Stimulated activated CD8-positive, alpha-beta memory T cell treated with anti-CD3 and anti-CD28 coated beads, Interleukin-15, amount 100 ng/mL, for 4 hours (primary cell): Measurements from ENCODE around the gene PRRG2.

Source experiments
- DNase-seq, 2 donors: peaks; one replicate each; pipeline ENCODE4 v3.0.0-alpha.2; 2020; ENCODE audit warnings: low read depth in 2 of 2

Gene PRRG2

DNA sequence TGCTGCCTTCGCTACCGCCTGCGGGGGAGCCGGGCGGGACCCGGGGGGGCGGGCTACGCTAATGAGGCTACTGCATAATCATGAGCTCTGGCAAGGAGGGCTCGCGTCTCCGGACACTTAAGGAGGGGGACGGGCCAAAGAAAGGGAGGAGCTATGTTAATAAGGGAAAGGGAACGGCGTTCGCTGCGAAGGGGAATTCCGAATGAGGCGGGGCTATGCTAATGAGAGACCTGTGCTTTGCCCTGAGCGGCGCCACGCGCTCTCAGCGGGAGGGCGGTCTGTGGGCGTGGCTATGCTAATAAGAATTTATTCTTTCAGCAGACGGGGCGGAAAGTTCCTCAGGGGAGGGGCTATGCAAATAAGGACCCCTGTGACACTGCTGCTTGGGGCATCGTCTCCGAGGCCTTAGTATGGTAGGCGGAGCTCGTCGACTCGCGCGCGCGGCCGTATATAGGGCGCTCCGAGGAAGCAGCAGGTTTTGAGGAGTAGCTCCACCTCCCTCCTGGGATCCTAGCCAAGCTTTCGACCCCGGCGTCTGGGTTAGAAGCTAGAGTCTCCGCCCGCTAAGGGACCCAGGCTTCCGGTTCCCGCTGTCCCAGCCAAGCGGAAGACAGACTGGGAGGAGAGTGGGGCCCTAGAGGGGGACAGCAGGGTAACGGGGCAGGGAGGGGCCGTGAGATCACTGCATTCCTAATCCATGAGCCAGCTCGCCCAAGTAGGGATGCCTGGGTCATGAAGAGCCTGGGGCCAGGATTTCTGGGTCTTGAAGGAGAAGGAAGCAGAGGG is 59.2 kb downstream of the PRRG2 start, which contains the start of gene RRAS:
Gene RRAS (minus strand): TSS at position 31 of the 786 bp plus-strand sequence. CDS start 45 bp downstream, outside the sequence.
- peak; percentile 99 to 100 for DNase-seq
